ENCODE results near the gene TOMM6.

Gene TOMM6

GRCh38 chr6:41787219-41787917 is at the start of gene TOMM6:
TOMM6 (plus strand) TSS chr6:41787694; CDS start chr6:41787698, 4 bp downstream.
- H3K4me3 ChIP-seq (ENCODE audit: low read depth in 1 of 2, low read length in 2 of 2): peak within 1 kb of the TSS; percentile 89 to 100
- H3K27ac ChIP-seq (ENCODE audit: low read depth, low read length): peak within 1 kb of the TSS; percentile 94
- peaks cover 13 to 34% of the 10 kb centered on the region in 2 donors for H3K36me3 ChIP-seq (ENCODE audit: control insufficient read depth in 1 of 2, insufficient read depth in 2 of 2, low read length in 2 of 2)
- H3K9me3 ChIP-seq (ENCODE audit: control insufficient read depth in 1 of 2, low read length in 2 of 2): no peaks in the 10 kb centered on the region
- H3K27me3 ChIP-seq (ENCODE audit: control insufficient read depth in 1 of 2, insufficient read depth in 2 of 2, low read length in 2 of 2): no peaks in the 10 kb centered on the region
- peak within 1 kb of the TSS; percentile 88 to 91 for H3K9ac ChIP-seq (ENCODE audit: low read depth in 1 of 2, low read length in 2 of 2)
- peaks cover 31 to 38% of the 10 kb centered on the region in 2 donors for H3K4me1 ChIP-seq (ENCODE audit: control insufficient read depth in 1 of 2, insufficient read depth in 2 of 2, low read length in 2 of 2)

- Histone ChIP-seq H3K9ac (ENCODE audit: low read depth in 1 of 2, low read length in 2 of 2) (no peak overlapping the region), H3K27ac (ENCODE audit: low read depth, low read length) (no peak overlapping the region), H3K36me3 (ENCODE audit: control insufficient read depth in 1 of 2, insufficient read depth in 2 of 2, low read length in 2 of 2) (no peaks in the 10 kb centered on the region), H3K4me3 (ENCODE audit: low read depth in 1 of 2, low read length in 2 of 2) (no peak overlapping the region), H3K27me3 (ENCODE audit: control insufficient read depth in 1 of 2, insufficient read depth in 2 of 2, low read length in 2 of 2) (no peaks in the 10 kb centered on the region), H3K4me1 (ENCODE audit: control insufficient read depth in 1 of 2, insufficient read depth in 2 of 2, low read length in 2 of 2) (peaks cover 22 to 25% of the 10 kb centered on the region in 2 donors), H3K9me3 (ENCODE audit: control insufficient read depth in 1 of 2, low read length in 2 of 2) (no peaks in the 10 kb centered on the region)
Observed at GRCh38 chr6:41739041-41739440, 48.5 kb upstream of the TOMM6 start.

DNA sequence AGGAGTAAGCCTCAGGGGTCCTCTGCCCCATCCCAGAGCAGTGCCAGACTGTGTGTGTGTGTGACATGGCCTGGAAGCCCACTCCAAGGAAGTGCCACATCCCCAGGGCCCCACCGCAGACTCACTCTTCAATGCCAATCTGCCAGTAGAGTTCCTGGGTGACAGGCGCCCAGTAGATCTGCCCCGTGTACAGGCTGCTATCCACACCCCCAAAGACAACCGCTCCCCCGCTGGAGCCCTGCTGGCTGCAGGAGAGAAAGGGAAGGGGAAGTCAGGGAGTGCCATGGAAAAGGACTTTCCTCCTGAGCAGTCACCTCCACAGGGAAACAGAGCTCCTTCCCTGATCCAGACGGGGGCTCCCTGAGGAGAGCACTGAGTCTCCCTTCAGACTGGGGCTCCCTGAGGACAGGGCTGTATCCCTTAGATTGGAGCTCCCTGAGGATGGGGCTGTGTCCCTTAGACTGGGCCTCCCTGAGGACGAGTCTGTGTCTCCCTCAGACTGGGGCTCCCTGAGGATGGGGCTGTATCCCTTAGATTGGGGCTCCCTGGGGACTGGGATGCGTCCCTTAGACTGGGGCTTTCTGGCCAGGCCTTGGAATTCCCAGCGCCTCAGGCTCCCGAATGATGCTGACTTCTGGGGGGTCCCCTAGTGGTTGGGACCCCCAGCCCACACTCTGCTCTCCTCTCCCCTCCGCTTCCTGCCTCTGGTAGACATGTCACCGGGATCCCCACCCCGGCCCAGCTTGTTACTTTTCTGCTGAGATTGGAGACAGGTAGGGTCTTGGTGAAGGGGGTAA is 46.9 kb upstream of the TOMM6 start:
- no peaks in the 10 kb centered on the region for H3K36me3 ChIP-seq (ENCODE audit: control insufficient read depth in 1 of 2, insufficient read depth in 2 of 2, low read length in 2 of 2)
- H3K27ac ChIP-seq (ENCODE audit: low read depth, low read length): no peak overlapping the region
- H3K9me3 ChIP-seq (ENCODE audit: control insufficient read depth in 1 of 2, low read length in 2 of 2): no peaks in the 10 kb centered on the region
- no peak overlapping the region for H3K9ac ChIP-seq (ENCODE audit: low read depth in 1 of 2, low read length in 2 of 2)
- H3K27me3 ChIP-seq (ENCODE audit: control insufficient read depth in 1 of 2, insufficient read depth in 2 of 2, low read length in 2 of 2): no peaks in the 10 kb centered on the region
- H3K4me1 ChIP-seq (ENCODE audit: control insufficient read depth in 1 of 2, insufficient read depth in 2 of 2, low read length in 2 of 2): peaks cover 22 to 24% of the 10 kb centered on the region in 2 donors
- no peak overlapping the region for H3K4me3 ChIP-seq (ENCODE audit: low read depth in 1 of 2, low read length in 2 of 2)

DNA sequence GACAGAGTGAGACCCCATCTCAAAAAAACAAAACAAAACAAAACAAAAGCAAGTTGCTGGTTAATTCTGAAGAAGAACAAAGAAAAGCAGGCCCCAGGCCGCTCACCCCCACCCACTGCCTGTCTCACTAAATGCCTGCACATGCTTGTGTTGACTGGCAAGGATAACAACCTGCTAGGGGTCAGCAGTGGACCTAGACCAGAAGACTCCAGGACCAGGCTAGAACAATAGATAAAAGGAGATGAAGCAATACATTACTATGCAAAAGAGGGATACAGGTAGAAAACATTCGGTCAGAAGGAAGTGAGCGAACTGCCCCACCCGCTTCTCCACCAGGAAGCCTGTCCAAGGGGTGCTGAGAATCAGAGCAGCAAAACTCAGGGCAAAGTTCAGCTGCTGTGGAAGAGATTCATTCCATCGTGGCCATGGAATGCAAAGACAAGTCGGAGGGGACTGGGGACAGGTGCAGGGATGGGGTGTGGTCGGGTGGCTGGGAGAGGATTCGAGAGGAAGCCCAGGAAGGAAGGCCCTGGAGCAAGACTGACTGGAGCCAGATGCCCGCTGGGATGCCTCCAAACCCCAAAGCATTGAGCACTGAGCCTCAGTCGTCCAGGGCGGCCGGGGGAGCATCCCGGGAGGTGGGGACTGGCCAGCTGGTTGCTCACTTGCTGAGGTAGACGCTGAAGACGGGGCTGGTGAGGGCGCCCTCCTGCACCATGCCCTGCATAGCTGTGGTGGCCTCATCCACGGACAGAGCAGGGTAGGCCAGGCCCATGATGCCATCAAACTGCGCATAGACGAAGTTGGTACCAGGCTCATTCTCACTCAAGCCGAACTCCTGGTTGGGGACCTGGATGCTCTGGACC is 45.6 kb upstream of the TOMM6 start:
- Histone ChIP-seq H3K4me3 (ENCODE audit: low read depth in 1 of 2, low read length in 2 of 2) (peak overlapping the region in 1 of 2 donors; percentile 0), H3K9ac (ENCODE audit: low read depth in 1 of 2, low read length in 2 of 2) (no peak overlapping the region)

GRCh38 chr6:41743406-41744235 is 43.9 kb upstream of the TOMM6 start:
- Histone ChIP-seq H3K9ac (ENCODE audit: low read depth in 1 of 2, low read length in 2 of 2) (no peak overlapping the region), H3K4me3 (ENCODE audit: low read depth in 1 of 2, low read length in 2 of 2) (no peak overlapping the region), H3K27me3 (ENCODE audit: control insufficient read depth in 1 of 2, insufficient read depth in 2 of 2, low read length in 2 of 2) (no peaks in the 10 kb centered on the region), H3K4me1 (ENCODE audit: control insufficient read depth in 1 of 2, insufficient read depth in 2 of 2, low read length in 2 of 2) (peaks cover 16 to 20% of the 10 kb centered on the region in 2 donors), H3K9me3 (ENCODE audit: control insufficient read depth in 1 of 2, low read length in 2 of 2) (no peaks in the 10 kb centered on the region), H3K36me3 (ENCODE audit: control insufficient read depth in 1 of 2, insufficient read depth in 2 of 2, low read length in 2 of 2) (no peaks in the 10 kb centered on the region), H3K27ac (ENCODE audit: low read depth, low read length) (no peak overlapping the region)

More for the DNA sequence above, 45.6 kb upstream of the TOMM6 start:
- Histone ChIP-seq H3K9me3 (ENCODE audit: control insufficient read depth in 1 of 2, low read length in 2 of 2) (no peaks in the 10 kb centered on the region), H3K27ac (ENCODE audit: low read depth, low read length) (peak overlapping the region; percentile 27), H3K36me3 (ENCODE audit: control insufficient read depth in 1 of 2, insufficient read depth in 2 of 2, low read length in 2 of 2) (no peaks in the 10 kb centered on the region), H3K27me3 (ENCODE audit: control insufficient read depth in 1 of 2, insufficient read depth in 2 of 2, low read length in 2 of 2) (no peaks in the 10 kb centered on the region), H3K4me1 (ENCODE audit: control insufficient read depth in 1 of 2, insufficient read depth in 2 of 2, low read length in 2 of 2) (peaks cover 16 to 20% of the 10 kb centered on the region in 2 donors)

DNA sequence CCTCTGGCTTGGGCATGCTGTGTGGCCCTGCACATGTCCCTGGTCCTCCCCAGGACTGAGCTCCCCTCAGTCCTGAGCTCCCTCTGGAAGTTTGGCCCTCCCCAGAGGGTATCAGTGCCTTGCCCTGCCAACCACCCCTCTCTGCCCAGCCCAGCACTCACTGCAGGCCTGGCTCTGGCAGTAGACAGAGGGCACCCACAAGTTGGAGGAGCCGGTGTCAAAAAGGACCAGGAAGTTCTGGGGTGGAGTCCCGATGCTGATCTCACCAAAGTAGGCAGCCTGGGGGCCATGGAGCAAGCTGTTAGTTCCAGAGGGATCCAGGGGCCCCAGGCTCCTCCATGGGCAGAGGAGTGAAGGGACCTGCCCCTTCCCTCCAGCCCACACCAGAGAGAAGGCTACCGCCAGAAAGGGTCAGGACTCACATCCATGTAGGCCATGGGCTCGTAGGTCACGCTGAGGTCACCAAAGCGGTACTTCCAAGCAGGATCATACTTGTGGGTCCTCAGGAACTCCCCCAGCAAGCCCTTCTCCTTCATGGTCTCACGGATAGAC is 43.2 kb upstream of the TOMM6 start:
- Histone ChIP-seq H3K9me3 (ENCODE audit: control insufficient read depth in 1 of 2, low read length in 2 of 2) (no peaks in the 10 kb centered on the region), H3K36me3 (ENCODE audit: control insufficient read depth in 1 of 2, insufficient read depth in 2 of 2, low read length in 2 of 2) (no peaks in the 10 kb centered on the region), H3K4me3 (ENCODE audit: low read depth in 1 of 2, low read length in 2 of 2) (no peak overlapping the region), H3K9ac (ENCODE audit: low read depth in 1 of 2, low read length in 2 of 2) (no peak overlapping the region), H3K27me3 (ENCODE audit: control insufficient read depth in 1 of 2, insufficient read depth in 2 of 2, low read length in 2 of 2) (no peaks in the 10 kb centered on the region), H3K4me1 (ENCODE audit: control insufficient read depth in 1 of 2, insufficient read depth in 2 of 2, low read length in 2 of 2) (peaks cover 16 to 20% of the 10 kb centered on the region in 2 donors), H3K27ac (ENCODE audit: low read depth, low read length) (no peak overlapping the region)

DNA sequence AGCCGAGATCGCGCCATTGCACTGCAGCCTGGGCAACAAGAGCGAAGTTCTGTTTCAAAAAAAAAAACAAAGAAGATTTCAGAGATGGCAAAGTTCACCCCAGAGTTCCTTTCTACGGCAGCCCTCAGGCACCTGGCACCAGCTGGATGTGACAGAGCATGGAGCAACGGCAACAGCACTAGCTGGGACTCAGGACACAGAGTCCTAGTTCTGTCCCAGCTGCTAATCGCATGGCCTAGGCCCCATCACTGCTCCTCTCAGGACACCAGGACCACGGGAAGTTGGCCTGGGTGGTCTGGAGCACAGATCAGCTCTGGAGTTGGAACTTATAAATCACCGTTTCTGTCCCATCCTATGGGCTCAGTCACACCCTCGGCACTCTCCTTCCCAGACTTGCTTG is 41.4 kb upstream of the TOMM6 start:
- Histone ChIP-seq H3K9ac (ENCODE audit: low read depth in 1 of 2, low read length in 2 of 2) (no peak overlapping the region), H3K27me3 (ENCODE audit: control insufficient read depth in 1 of 2, insufficient read depth in 2 of 2, low read length in 2 of 2) (no peaks in the 10 kb centered on the region), H3K36me3 (ENCODE audit: control insufficient read depth in 1 of 2, insufficient read depth in 2 of 2, low read length in 2 of 2) (no peaks in the 10 kb centered on the region), H3K9me3 (ENCODE audit: control insufficient read depth in 1 of 2, low read length in 2 of 2) (no peaks in the 10 kb centered on the region), H3K4me1 (ENCODE audit: control insufficient read depth in 1 of 2, insufficient read depth in 2 of 2, low read length in 2 of 2) (peaks cover 11 to 13% of the 10 kb centered on the region in 2 donors), H3K27ac (ENCODE audit: low read depth, low read length) (no peak overlapping the region), H3K4me3 (ENCODE audit: low read depth in 1 of 2, low read length in 2 of 2) (no peak overlapping the region)

DNA sequence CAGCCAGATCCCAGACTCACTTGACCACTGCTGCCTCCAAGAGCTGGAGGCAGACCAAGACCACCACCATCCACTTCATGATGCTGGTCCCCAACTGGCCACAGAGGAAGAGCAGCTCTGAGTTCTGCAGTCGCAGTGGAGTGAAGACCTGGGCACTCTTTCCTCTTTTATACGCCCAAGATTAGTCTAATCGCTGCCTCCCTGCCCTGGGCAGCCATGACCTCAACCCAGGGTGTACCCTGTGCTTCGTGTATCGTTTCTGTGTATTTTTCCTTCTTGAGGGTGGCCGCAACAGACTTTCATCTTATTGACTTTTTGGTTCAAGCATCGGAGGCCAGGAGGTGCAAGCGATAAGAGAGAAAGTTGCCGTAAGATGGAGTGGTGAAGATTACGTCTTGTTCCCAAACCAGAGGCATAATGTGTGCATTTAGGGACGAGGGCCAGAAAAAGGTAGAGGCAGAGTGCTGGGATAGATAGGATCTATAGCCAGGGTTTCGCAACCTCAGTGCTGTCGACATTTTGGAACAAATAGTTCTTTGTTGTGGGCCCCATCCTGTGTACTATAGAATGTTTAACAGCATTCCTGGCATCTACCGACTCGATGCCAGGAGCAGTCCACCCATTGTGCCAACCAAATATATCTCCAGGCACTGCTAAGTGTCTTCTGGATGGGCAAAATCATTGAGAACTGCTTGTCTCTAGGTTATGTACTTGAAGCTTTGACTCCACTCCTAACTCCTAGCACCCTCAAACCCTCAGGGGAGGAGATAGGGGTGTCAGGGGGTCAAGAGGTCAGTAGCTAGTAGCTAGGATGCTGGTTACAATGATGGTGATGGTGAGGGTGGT is 40.0 kb upstream of the TOMM6 start, which contains the start of gene PGC:
TSS of gene PGC (minus strand) at position 142 of the 846 bp plus-strand sequence. CDS start at position 79, 63 bp downstream.
- Histone ChIP-seq H3K9ac (ENCODE audit: low read depth in 1 of 2, low read length in 2 of 2) (no peak within 1 kb of the TSS), H3K9me3 (ENCODE audit: control insufficient read depth in 1 of 2, low read length in 2 of 2) (no peaks in the 10 kb centered on the region), H3K4me1 (ENCODE audit: control insufficient read depth in 1 of 2, insufficient read depth in 2 of 2, low read length in 2 of 2) (no peaks in the 10 kb centered on the region), H3K4me3 (ENCODE audit: low read depth in 1 of 2, low read length in 2 of 2) (no peak within 1 kb of the TSS), H3K27me3 (ENCODE audit: control insufficient read depth in 1 of 2, insufficient read depth in 2 of 2, low read length in 2 of 2) (no peaks in the 10 kb centered on the region), H3K36me3 (ENCODE audit: control insufficient read depth in 1 of 2, insufficient read depth in 2 of 2, low read length in 2 of 2) (no peaks in the 10 kb centered on the region), H3K27ac (ENCODE audit: low read depth, low read length) (no peak within 1 kb of the TSS)

Measured in duodenal mucosa (tissue), 2 donors.